Body of pancreas (tissue), 4 donors: ENCODE results near the gene CCDC146.

Experiments
- POLR2A ChIP-seq, 3 donors: fragments of 450-650 bp; IDR thresholded peaks; one replicate each; pipeline ENCODE4 v1.6.1; 2016; ENCODE audit warnings: antibody characterized with exemption in 3 of 3, mild to moderate bottlenecking in 2 of 3
- TF ChIP-seq, protein P1 (sequence below), 7 experiments: fragments of 450-650 bp in 4 of 7; fragments of 200-600 bp in 3 of 7; sonication (generic) in 3 of 7; IDR thresholded peaks; one replicate each; pipeline ENCODE4 v1.5.1; 2016 to 2019; ENCODE audit warnings: antibody characterized with exemption in 7 of 7

DNA sequence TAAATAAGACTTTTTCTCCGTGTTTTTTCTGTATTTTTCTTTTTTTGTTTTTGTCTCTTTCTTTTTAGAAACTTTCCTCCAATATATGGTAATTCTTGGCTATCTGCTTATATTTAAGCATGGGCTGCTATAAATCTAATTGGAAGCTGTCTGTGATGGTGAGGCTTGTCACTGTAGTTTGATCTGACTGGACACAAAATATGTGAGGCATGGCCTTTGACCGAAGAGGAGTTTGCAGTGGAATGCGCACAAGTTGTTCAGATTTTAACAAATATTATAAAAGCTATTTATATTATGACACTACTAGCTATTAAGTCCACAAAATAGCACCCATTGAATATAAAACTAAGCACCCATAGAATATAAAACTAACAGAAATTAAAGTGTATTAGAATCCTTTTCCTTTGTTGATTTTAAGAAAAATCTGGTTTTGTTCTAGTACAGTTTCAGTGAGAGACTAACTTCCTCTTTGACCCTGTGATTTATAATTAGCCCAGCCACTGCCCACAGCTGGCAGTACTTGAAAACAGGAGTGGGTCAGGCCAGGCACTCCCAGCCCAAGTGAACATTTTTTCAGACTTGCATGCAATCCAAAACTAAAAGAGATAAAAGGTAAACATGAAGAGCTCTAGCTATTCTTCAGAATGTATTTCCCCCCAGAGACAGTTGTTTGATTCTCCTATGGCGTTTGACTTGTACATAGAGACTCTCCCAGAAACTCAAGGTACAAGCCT lies 147.1 kb downstream of the CCDC146 start:
- TF ChIP-seq, protein P1, sequence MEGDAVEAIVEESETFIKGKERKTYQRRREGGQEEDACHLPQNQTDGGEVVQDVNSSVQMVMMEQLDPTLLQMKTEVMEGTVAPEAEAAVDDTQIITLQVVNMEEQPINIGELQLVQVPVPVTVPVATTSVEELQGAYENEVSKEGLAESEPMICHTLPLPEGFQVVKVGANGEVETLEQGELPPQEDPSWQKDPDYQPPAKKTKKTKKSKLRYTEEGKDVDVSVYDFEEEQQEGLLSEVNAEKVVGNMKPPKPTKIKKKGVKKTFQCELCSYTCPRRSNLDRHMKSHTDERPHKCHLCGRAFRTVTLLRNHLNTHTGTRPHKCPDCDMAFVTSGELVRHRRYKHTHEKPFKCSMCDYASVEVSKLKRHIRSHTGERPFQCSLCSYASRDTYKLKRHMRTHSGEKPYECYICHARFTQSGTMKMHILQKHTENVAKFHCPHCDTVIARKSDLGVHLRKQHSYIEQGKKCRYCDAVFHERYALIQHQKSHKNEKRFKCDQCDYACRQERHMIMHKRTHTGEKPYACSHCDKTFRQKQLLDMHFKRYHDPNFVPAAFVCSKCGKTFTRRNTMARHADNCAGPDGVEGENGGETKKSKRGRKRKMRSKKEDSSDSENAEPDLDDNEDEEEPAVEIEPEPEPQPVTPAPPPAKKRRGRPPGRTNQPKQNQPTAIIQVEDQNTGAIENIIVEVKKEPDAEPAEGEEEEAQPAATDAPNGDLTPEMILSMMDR (IDR thresholded peaks at IDR 0.05), result no peak
- no peak for TF ChIP-seq POLR2A (IDR thresholded peaks at IDR 0.05)
